Transverse colon (tissue), 4 donors: ENCODE results near the gene GRIK4. TPM values are rescaled to one million over a fixed set of nuclear protein-coding genes. Genes with fewer than 3 reads are reported as not detected.

Source experiments
- DNase-seq: peaks from one replicate; pipeline ENCODE4 v3.0.0-alpha.2; 2019
- H3K27ac ChIP-seq, 4 donors: fragments of 200-600 bp; sonication (generic); 2 replicates each; pipeline ENCODE4 v1.5.1; 2016 to 2018; ENCODE audit warnings: inconsistent platforms in 4 of 4
- H3K27me3 ChIP-seq: fragments of 200-600 bp; sonication (generic); 2 replicates; pipeline ENCODE4 v1.5.1; 2017; ENCODE audit warnings: inconsistent platforms
- H3K36me3 ChIP-seq, 4 donors: fragments of 200-600 bp; sonication (generic); 2 replicates each; pipeline ENCODE4 v1.5.1; 2017 to 2019; ENCODE audit warnings: inconsistent platforms in 4 of 4
- H3K4me1 ChIP-seq, 4 donors: fragments of 200-600 bp; sonication (generic); 2 replicates each; pipeline ENCODE4 v1.5.1; 2017 to 2020; ENCODE audit warnings: inconsistent platforms in 4 of 4
- H3K4me3 ChIP-seq, 4 donors: fragments of 200-600 bp; sonication (generic); 1 replicate in 1 of 4; 2 replicates in 3 of 4; pipeline versions ENCODE4 v1.5.1 to v1.6.1; 2017 to 2019; ENCODE audit warnings: inconsistent platforms in 4 of 4
- H3K9me3 ChIP-seq, 2 donors: fragments of 200-600 bp; sonication (generic); 2 replicates each; pipeline ENCODE4 v1.5.1; 2017 to 2019; ENCODE audit warnings: inconsistent platforms in 2 of 2
- EP300 ChIP-seq: sonication (generic); formaldehyde crosslinking; IDR thresholded peaks from one replicate; pipeline ENCODE4 v1.6.1; 2017; ENCODE audit warnings: antibody characterized with exemption, low read depth
- POLR2A ChIP-seq: fragments of 450-650 bp; IDR thresholded peaks from one replicate; pipeline ENCODE4 v1.6.1; 2016; ENCODE audit warnings: antibody characterized with exemption, mild to moderate bottlenecking, moderate library complexity
- POLR2AphosphoS5 ChIP-seq, 3 donors: sonication (generic); formaldehyde crosslinking; IDR thresholded peaks; one replicate each; pipeline ENCODE4 v1.6.1; 2016; ENCODE audit warnings: antibody characterized with exemption in 3 of 3
- WGBS, 2 donors: methylation state at CpG; one replicate each; pipeline ENCODE4 v1.1.5; 2018; ENCODE audit warnings: low coverage in 1 of 2; 5-methylcytosine and 5-hydroxymethylcytosine counted together
- in situ Hi-C, 4 donors: fragments of 200-750 bp; cut with MboI; loops; one replicate each; pipeline versions ENCODE4 v1.15.0 to v1.15.1; 2017; ENCODE audit warnings: low sequenced_read_pairs in 3 of 4, low pct_ligation_motif_present in 1 of 4, low pct_unique_long_range_greater_than_20kb in 1 of 4
- intact Hi-C: fragments of 100-400 bp; cut with DNase I; formaldehyde crosslinking; loops from one replicate; pipeline ENCODE4 v1.15.1; 2023; ENCODE audit warnings: low total_unique reads
- total RNA-seq, 4 donors: library from RNA; depleted of rRNA; stranded (reverse); fragments of >200 nt; gene quantifications; one replicate each; pipeline ENCODE4 v1.1.0, GENCODE V29; 2016
- TF ChIP-seq, protein P1 (sequence below), 5 experiments: fragments of 200-600 bp in 3 of 5; fragments of 450-650 bp in 2 of 5; sonication (generic) in 3 of 5; IDR thresholded peaks; 1 replicate in 2 of 5; 2 replicates in 3 of 5; pipeline ENCODE4 v1.5.1; 2016 to 2017; ENCODE audit warnings: antibody characterized with exemption in 5 of 5, inconsistent platforms in 3 of 5, mild to moderate bottlenecking in 2 of 5, moderate library complexity in 1 of 5

The GRIK4 gene
- total RNA-seq, 4 donors from 2014 or later = 2.6 TPM; not detected in 3

DNA sequence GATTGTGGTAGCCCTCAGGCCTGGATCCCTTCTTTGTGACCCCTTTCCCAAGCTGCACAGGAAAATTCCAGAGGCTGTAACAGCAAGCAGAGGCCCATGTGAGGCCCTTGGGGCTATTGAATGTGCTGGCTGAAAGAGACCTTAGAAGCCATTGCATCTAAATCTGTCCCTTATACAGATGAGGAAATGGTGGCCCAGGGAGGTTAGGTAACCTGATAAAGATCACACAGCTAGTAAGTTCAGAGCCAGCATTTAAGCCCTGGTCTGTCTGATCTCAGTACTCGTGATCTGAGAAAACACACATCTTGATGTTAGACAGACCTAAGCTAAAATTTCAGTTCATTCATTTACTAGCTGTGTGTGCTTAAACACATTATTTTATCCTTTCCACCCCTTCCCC is 396.4 kb downstream of the GRIK4 start:
- DNase-seq = no peak
- Histone ChIP-seq H3K4me1 (no peaks in the 10 kb centered on the region), H3K9me3 (no peaks in the 10 kb centered on the region), H3K27ac (no peak overlapping the region), H3K4me3 (no peak overlapping the region), H3K36me3 (no peaks in the 10 kb centered on the region), H3K27me3 (no peaks in the 10 kb centered on the region)
- in situ Hi-C loops = no loop called here
- WGBS, 2 donors = 85 to 100% methylated on average over 1 of the region's 1 CpG
- TF ChIP-seq POLR2A = no peak
- no peak for TF ChIP-seq EP300
- TF ChIP-seq, protein P1, sequence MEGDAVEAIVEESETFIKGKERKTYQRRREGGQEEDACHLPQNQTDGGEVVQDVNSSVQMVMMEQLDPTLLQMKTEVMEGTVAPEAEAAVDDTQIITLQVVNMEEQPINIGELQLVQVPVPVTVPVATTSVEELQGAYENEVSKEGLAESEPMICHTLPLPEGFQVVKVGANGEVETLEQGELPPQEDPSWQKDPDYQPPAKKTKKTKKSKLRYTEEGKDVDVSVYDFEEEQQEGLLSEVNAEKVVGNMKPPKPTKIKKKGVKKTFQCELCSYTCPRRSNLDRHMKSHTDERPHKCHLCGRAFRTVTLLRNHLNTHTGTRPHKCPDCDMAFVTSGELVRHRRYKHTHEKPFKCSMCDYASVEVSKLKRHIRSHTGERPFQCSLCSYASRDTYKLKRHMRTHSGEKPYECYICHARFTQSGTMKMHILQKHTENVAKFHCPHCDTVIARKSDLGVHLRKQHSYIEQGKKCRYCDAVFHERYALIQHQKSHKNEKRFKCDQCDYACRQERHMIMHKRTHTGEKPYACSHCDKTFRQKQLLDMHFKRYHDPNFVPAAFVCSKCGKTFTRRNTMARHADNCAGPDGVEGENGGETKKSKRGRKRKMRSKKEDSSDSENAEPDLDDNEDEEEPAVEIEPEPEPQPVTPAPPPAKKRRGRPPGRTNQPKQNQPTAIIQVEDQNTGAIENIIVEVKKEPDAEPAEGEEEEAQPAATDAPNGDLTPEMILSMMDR (IDR thresholded peaks at IDR 0.05) = no peak
- TF ChIP-seq POLR2AphosphoS5 (IDR thresholded peaks at IDR 0.05) = no peak
- intact Hi-C loops = no loop called here

DNA sequence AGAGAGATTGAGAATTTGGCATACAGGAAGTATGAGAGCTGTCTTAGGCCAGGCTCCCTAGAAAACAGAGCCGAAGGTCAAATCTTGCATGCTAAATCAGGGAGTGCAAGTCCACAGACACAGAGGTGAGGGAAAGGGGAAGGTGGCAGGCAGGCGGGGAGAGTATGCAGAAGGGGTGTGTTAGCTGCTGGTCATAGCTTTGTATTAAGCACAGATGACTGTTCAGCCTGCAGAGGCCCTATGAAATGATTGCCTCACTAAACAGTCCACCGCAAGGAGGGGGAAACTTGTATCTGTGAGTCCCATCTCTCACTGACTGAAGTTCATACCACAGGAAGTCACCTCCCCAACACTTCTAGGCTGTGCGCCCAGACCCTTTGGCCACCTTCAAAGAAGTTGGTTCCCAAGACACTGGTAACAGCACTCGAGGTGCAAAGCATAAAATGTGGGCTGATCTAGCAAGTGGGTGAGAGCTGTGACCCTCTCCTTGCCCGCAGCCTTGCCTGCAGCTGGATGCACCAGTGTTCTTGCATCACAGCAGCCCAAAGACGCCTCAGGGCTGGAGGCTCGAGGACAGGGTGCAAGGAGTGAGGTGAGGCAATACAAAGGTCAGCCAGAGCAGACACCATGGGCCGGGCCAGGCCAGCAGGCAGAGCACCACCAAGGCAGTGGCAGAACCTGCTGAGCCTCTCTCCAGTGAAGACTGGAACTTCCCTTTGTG is 397.1 kb downstream of the GRIK4 start:
- Histone ChIP-seq H3K36me3 (no peaks in the 10 kb centered on the region), H3K9me3 (no peaks in the 10 kb centered on the region), H3K27me3 (no peaks in the 10 kb centered on the region), H3K27ac (no peak overlapping the region), H3K4me1 (no peaks in the 10 kb centered on the region), H3K4me3 (no peak overlapping the region)
- TF ChIP-seq EP300 = no peak
- intact Hi-C loops = no loop called here
- in situ Hi-C loops = no loop called here
- 19 to 60% methylated on average over 2 to 9 of the region's 9 CpGs for WGBS, 2 donors
- DNase-seq = no peak

DNA sequence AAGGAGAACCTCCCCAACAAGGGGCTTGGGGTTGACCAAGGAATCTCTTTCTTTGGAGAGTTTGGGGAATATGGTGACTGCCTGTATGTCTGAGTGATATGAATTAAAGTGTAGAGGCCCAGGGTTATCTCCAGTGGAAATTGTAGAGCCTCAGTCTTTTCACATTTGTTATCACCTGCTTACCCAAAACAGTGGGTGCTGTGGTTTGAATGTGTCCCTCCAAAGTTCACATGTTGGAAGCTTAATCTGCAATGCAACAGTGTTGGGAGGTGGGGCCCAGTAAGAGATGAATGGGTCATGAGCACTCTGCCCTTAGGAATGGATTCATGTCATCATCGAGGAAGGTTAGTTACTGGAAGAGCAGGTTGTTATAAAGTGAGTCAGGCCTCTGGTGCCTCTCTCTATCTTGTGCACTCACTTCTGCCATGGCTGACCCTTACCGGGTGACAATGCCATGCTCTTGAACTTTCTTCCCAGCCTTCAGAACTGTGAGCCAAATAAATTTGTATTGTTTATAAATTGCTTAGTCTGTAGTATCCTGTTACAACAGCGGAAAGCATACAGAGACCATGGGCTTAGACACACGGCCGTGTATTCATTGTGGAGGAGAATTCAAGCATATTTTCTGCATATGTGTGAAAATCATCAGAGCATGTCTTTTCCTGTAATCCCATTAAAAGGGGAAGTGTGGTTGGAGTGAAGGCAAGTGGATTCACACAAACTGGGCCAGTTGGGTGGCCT is 398.3 kb downstream of the GRIK4 start:
- intact Hi-C loops = no loop called here
- no peak overlapping the region for H3K27ac ChIP-seq
- no peak for TF ChIP-seq POLR2A
- TF ChIP-seq, protein P1 (IDR thresholded peaks at IDR 0.05) = no peak
- no peak for TF ChIP-seq EP300
- no peak for TF ChIP-seq POLR2AphosphoS5 (IDR thresholded peaks at IDR 0.05)

DNA sequence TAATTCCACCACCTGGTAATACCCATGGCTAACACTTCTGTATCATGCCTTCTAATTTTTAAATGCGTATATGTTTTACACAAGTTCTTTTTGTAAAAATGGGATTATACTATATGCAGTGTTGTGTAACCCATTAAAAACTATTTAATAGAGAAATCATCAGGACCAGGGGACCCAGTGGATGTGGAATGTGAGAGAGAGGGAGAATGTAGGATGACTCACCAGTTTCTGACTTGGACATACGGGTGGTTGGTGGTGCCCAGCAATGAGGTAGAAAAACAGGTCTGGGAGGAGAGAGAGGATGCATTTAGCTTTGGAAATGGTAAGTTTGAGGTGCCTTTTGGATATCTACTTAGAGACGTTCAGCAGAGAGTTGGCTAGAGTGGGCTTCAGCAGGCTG is 400.4 kb downstream of the GRIK4 start:
- 73 to 82% methylated on average over 3 of the region's 3 CpGs for WGBS, 2 donors
- Histone ChIP-seq H3K4me1 (no peaks in the 10 kb centered on the region), H3K9me3 (no peaks in the 10 kb centered on the region), H3K4me3 (no peak overlapping the region), H3K27me3 (no peaks in the 10 kb centered on the region), H3K36me3 (no peaks in the 10 kb centered on the region), H3K27ac (no peak overlapping the region)
- in situ Hi-C loops (no loop called here), intact Hi-C loops (no loop called here)
- TF ChIP-seq EP300 (no peak), POLR2AphosphoS5 (IDR thresholded peaks at IDR 0.05) (no peak), POLR2A (no peak)
- TF ChIP-seq, protein P1 (IDR thresholded peaks at IDR 0.05) = no peak
- DNase-seq = no peak

More for the DNA sequence above, 398.3 kb downstream of the GRIK4 start:
- Histone ChIP-seq H3K4me3 (no peak overlapping the region), H3K4me1 (no peaks in the 10 kb centered on the region), H3K9me3 (no peaks in the 10 kb centered on the region), H3K36me3 (no peaks in the 10 kb centered on the region), H3K27me3 (no peaks in the 10 kb centered on the region)
- 80 to 100% methylated on average over 2 to 5 of the region's 5 CpGs for WGBS, 2 donors
- in situ Hi-C loops = no loop called here
- DNase-seq = no peak
